K562 (cell line): ENCODE measurements around the gene DLG4. TPM values are rescaled to one million over a fixed set of nuclear protein-coding genes. Genes with fewer than 3 reads are reported as not detected.

Source experiments
- ATF1 ChIP-seq, 2 experiments: fragments of 450-650 bp in 1 of 2; IDR thresholded peaks; 2 replicates each; pipeline ENCODE4 v1.6.1; 2016; ENCODE audit warnings: missing compliant biosample characterization in 1 of 2, missing genetic modification characterization in 1 of 2
- DIDO1 ChIP-seq: fragments of 450-650 bp; IDR thresholded peaks from 2 replicates; pipeline ENCODE4 v1.6.1; 2016; ENCODE audit warnings: low read depth, missing biosample characterization, missing genetic modification characterization
- EP400 ChIP-seq: fragments of 450-650 bp; IDR thresholded peaks from 2 replicates; pipeline ENCODE4 v1.6.1; 2017; ENCODE audit warnings: antibody characterized with exemption, mild to moderate bottlenecking, moderate library complexity
- GTF2F1 ChIP-seq: IDR thresholded peaks from 2 replicates; pipeline ENCODE4 v1.6.1; 2011; ENCODE audit warnings: low read depth, low read length, improper control_type of control experiment
- HDAC3 ChIP-seq: fragments of 450-650 bp; IDR thresholded peaks from 2 replicates; pipeline ENCODE4 v1.6.1; 2018; ENCODE audit warnings: borderline replicate concordance, mild to moderate bottlenecking, moderate library complexity; ENCODE audit not compliant: partially characterized antibody
- HDAC8 ChIP-seq: fragments of 450-650 bp; IDR thresholded peaks from 2 replicates; pipeline ENCODE4 v1.6.1; 2016; ENCODE audit warnings: mild to moderate bottlenecking, missing genetic modification characterization, moderate library complexity, missing compliant biosample characterization
- KDM1A ChIP-seq, 2 experiments: fragments of 450-650 bp; IDR thresholded peaks; 2 replicates each; pipeline ENCODE4 v1.6.1; 2016; ENCODE audit warnings: mild to moderate bottlenecking in 2 of 2
- MLLT1 ChIP-seq, 2 experiments: fragments of 450-650 bp; IDR thresholded peaks; 2 replicates each; pipeline ENCODE4 v1.6.1; 2016
- MTA2 ChIP-seq: fragments of 450-650 bp; IDR thresholded peaks from 2 replicates; pipeline ENCODE4 v1.6.1; 2016; ENCODE audit warnings: low read depth
- MTA3 ChIP-seq: fragments of 450-650 bp; formaldehyde crosslinking; IDR thresholded peaks from 2 replicates; pipeline ENCODE4 v1.6.1; 2017; ENCODE audit warnings: mild to moderate bottlenecking, borderline replicate concordance
- POLR2AphosphoS5 ChIP-seq: IDR thresholded peaks from 2 replicates; pipeline ENCODE4 v1.6.1; 2011; ENCODE audit warnings: mild to moderate bottlenecking, low read depth, low read length, moderate library complexity; ENCODE audit not compliant: control insufficient read depth, insufficient read depth
- PTBP1 ChIP-seq: fragments of 200-400 bp; formaldehyde crosslinking; IDR thresholded peaks from 2 replicates; pipeline ENCODE4 v1.6.1; 2017; ENCODE audit warnings: low read depth, low read length
- RBM34 ChIP-seq: fragments of 200-400 bp; formaldehyde crosslinking; IDR thresholded peaks from 2 replicates; pipeline ENCODE4 v1.6.1; 2018; ENCODE audit warnings: low read length, borderline replicate concordance; ENCODE audit not compliant: insufficient read depth
- TBP ChIP-seq: optimal IDR thresholded peaks from 2 replicates; pipeline ENCODE3; 2011; ENCODE audit warnings: low read depth, low read length, improper control_type of control experiment
- TEAD4 ChIP-seq, 2 experiments: sonication (generic) in 1 of 2; formaldehyde crosslinking in 1 of 2; IDR thresholded peaks; 2 replicates each; pipeline versions ENCODE4 v1.6.1 to v1.8.0; 2012 to 2022; ENCODE audit warnings: borderline replicate concordance in 1 of 2, inconsistent platforms in 1 of 2, low read length in 1 of 2, mild to moderate bottlenecking in 1 of 2, missing genetic modification reagents in 1 of 2
- ZBTB49 ChIP-seq: sonication (generic); formaldehyde crosslinking; IDR thresholded peaks from 2 replicates; pipeline ENCODE4 v1.8.0; 2022; ENCODE audit warnings: missing genetic modification reagents, mild to moderate bottlenecking, borderline replicate concordance
- ZNF184 ChIP-seq: sonication (generic); formaldehyde crosslinking; IDR thresholded peaks from 2 replicates; pipeline ENCODE4 v1.5.0; 2020; ENCODE audit warnings: missing genetic modification reagents
- ZNF212 ChIP-seq: fragments of 450-650 bp; formaldehyde crosslinking; IDR thresholded peaks from 2 replicates; pipeline ENCODE4 v1.4.0; 2020; ENCODE audit warnings: mild to moderate bottlenecking
- ZNF583 ChIP-seq: fragments of 250-450 bp; sonication (Bioruptor Pico); IDR thresholded peaks from 2 replicates; pipeline ENCODE4 v1.4.0; 2020
- ZNF785 ChIP-seq: fragments of 250-450 bp; sonication (Bioruptor Pico); IDR thresholded peaks from 2 replicates; pipeline ENCODE4 v1.4.0; 2020; ENCODE audit warnings: mild to moderate bottlenecking
- polyA plus RNA-seq, 8 experiments: library from polyadenylated mRNA; depleted of rRNA in 4 of 8; stranded (reverse) in 5 of 8; unstranded in 3 of 8; fragments of >200 nt; fragmentation: Nextera tagmentation in 2 of 8; fragmentation: Illumina TruSeq in 1 of 8; extraction: Ambion mirVana in 2 of 8; extraction: Trizol in 1 of 8; gene quantifications; 2 replicates each; pipeline versions ENCODE4 v1.2.1 to v1.2.3, GENCODE V29; 2011 to 2014; ENCODE audit warnings: inconsistent platforms in 1 of 8, missing spikeins in 1 of 8
- total RNA-seq, 7 experiments: library from RNA; depleted of rRNA in 6 of 7; stranded (reverse); fragments of >200 nt in 6 of 7; fragmentation: Illumina TruSeq in 2 of 7; extraction: Trizol in 2 of 7; gene quantifications; 2 replicates each; pipeline versions ENCODE4 v1.2.1 to v1.2.3, GENCODE V29; 2011 to 2021; ENCODE audit warnings: low replicate concordance in 1 of 7
- TF ChIP-seq, protein P1 (sequence below): fragments of 250-450 bp; sonication (Bioruptor Pico); IDR thresholded peaks from 2 replicates; pipeline ENCODE4 v1.4.0; 2020; ENCODE audit warnings: mild to moderate bottlenecking, moderate library complexity

DLG4 gene
- total and polyA plus RNA-seq, 9 of the 15 experiments (the other 6 are each of a cell fraction or from before 2014, with no cell fraction given): 0.03 to 12.0 (median 4.1) TPM

DNA sequence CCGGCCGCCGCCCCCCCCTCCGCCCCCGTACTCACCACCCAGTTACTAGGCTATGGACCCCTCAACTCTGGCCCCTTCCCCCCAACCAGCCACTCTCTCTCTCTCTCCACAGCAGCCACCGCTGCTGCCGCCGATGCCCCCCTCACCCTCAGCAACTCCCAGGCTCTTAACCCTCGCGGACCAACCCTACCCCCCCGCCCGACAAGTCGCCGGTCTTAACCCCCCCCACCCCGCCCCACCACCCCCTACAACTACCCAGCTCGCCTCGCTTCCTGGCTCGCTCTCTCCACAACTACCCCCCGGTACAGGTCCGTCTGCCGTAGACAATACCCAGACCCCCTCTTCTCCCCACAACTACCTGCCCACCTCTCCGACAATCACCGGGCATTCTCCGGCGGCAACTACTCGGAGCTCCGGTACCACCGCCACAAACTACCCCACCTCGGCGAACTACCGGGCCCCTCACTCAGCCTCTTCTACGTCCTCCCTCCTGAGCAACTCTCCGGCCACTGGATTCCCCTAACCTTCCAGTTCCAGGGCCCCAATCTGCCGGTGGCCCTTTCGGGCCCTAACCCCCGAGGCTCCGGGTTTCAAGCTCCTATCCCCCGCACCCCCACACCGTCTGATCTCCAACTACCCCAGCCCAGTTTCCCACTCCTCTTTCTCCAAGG lies 18.9 kb upstream of the DLG4 start (continued):
- TF ChIP-seq EP400 (no peak), ZNF184 (CRISPR knock-in tag) (no peak), ZNF212 (CRISPR knock-in tag) (no peak), ZNF583 (CRISPR knock-in tag) (no peak), PTBP1 (no peak), MLLT1 (IDR thresholded peaks at IDR 0.05) (peak in 1 of 2 experiments; percentile 59; a peak in 1 of 4 replicates), ZNF785 (CRISPR knock-in tag) (no peak), HDAC3 (no peak), TBP (no peak), MTA2 (no peak), GTF2F1 (no peak), ZBTB49 (CRISPR knock-in tag) (no peak), KDM1A (IDR thresholded peaks at IDR 0.05) (no peak), MTA3 (no peak), ATF1 (CRISPR knock-in tag; IDR thresholded peaks at IDR 0.05) (no peak), ATF1 (tag; IDR thresholded peaks at IDR 0.05) (no peak), DIDO1 (tag) (no peak), HDAC8 (tag) (no peak), RBM34 (no peak), POLR2AphosphoS5 (no peak), TEAD4 (IDR thresholded peaks at IDR 0.05; ENCODE audit: low read length) (no peak), TEAD4 (CRISPR knock-in tag; IDR thresholded peaks at IDR 0.05; ENCODE audit: borderline replicate concordance) (no peak)
- TF ChIP-seq, protein P1, sequence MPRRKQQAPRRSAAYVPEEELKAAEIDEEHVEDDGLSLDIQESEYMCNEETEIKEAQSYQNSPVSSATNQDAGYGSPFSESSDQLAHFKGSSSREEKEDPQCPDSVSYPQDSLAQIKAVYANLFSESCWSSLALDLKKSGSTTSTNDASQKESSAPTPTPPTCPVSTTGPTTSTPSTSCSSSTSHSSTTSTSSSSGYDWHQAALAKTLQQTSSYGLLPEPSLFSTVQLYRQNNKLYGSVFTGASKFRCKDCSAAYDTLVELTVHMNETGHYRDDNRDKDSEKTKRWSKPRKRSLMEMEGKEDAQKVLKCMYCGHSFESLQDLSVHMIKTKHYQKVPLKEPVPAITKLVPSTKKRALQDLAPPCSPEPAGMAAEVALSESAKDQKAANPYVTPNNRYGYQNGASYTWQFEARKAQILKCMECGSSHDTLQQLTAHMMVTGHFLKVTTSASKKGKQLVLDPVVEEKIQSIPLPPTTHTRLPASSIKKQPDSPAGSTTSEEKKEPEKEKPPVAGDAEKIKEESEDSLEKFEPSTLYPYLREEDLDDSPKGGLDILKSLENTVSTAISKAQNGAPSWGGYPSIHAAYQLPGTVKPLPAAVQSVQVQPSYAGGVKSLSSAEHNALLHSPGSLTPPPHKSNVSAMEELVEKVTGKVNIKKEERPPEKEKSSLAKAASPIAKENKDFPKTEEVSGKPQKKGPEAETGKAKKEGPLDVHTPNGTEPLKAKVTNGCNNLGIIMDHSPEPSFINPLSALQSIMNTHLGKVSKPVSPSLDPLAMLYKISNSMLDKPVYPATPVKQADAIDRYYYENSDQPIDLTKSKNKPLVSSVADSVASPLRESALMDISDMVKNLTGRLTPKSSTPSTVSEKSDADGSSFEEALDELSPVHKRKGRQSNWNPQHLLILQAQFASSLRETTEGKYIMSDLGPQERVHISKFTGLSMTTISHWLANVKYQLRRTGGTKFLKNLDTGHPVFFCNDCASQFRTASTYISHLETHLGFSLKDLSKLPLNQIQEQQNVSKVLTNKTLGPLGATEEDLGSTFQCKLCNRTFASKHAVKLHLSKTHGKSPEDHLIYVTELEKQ (CRISPR knock-in tag): no peak
